ENCODE results near the gene JPH2.

The JPH2 gene

GRCh38 chr20:44219170-44219730, 32.3 kb upstream of the JPH2 start:
- no peak for TF ChIP-seq ZFX (IDR thresholded peaks at IDR 0.05; ENCODE audit: borderline replicate concordance)
- no peak for TF ChIP-seq CTCF (IDR thresholded peaks at IDR 0.05)
- no peak overlapping the region for H3K27ac ChIP-seq

GRCh38 chr20:44218446-44218845, 31.5 kb upstream of the JPH2 start:
- H3K27ac ChIP-seq = no peak overlapping the region

GRCh38 chr20:44217342-44218092, 30.5 kb upstream of the JPH2 start:
- H3K27ac ChIP-seq = no peak overlapping the region
- no peak for TF ChIP-seq ZFX (IDR thresholded peaks at IDR 0.05; ENCODE audit: borderline replicate concordance)
- TF ChIP-seq CTCF (IDR thresholded peaks at IDR 0.05) = peak; percentile 97

More at GRCh38 chr20:44218446-44218845, 31.5 kb upstream of the JPH2 start:
- TF ChIP-seq ZFX (IDR thresholded peaks at IDR 0.05; ENCODE audit: borderline replicate concordance) = no peak
- TF ChIP-seq CTCF (IDR thresholded peaks at IDR 0.05) = no peak

GRCh38 chr20:44215125-44215524, 28.1 kb upstream of the JPH2 start:
- peak; percentile 84 for TF ChIP-seq CTCF (IDR thresholded peaks at IDR 0.05)
- no peak for TF ChIP-seq ZFX (IDR thresholded peaks at IDR 0.05; ENCODE audit: borderline replicate concordance)
- H3K27ac ChIP-seq = no peak overlapping the region

GRCh38 chr20:44212792-44213191, 25.8 kb upstream of the JPH2 start:
- H3K27ac ChIP-seq = no peak overlapping the region
- TF ChIP-seq CTCF (IDR thresholded peaks at IDR 0.05) (no peak), ZFX (IDR thresholded peaks at IDR 0.05; ENCODE audit: borderline replicate concordance) (no peak)

GRCh38 chr20:44211177-44212039, 24.4 kb upstream of the JPH2 start:
- TF ChIP-seq ZFX (IDR thresholded peaks at IDR 0.05; ENCODE audit: borderline replicate concordance) = no peak
- TF ChIP-seq CTCF (IDR thresholded peaks at IDR 0.05) = no peak
- peak overlapping the region; percentile 97 for H3K27ac ChIP-seq

Measured in 22Rv1 (cell line).